AG08396 (cell line): ENCODE data around the gene TFAP2A.

Source experiments
- DNase-seq: peaks from one replicate; pipeline ENCODE4 v3.0.0; 2012; ENCODE audit warnings: low spot score, mixed read lengths

TFAP2A gene

GRCh38 chr6:10382728-10383330, 32.0 kb downstream of the TFAP2A start:
- no peak for DNase-seq

- no peak for DNase-seq
Observed at GRCh38 chr6:10382322-10382721, 32.6 kb downstream of the TFAP2A start.

- DNase-seq = no peak
Observed at GRCh38 chr6:10381830-10382208, 33.1 kb downstream of the TFAP2A start.

- no peak for DNase-seq
Observed at GRCh38 chr6:10381133-10381829, 33.6 kb downstream of the TFAP2A start.

- no peak for DNase-seq
Observed at GRCh38 chr6:10375391-10375969, 39.4 kb downstream of the TFAP2A start.

- no peak for DNase-seq
Observed at GRCh38 chr6:10373642-10374359, 41.1 kb downstream of the TFAP2A start.

DNA sequence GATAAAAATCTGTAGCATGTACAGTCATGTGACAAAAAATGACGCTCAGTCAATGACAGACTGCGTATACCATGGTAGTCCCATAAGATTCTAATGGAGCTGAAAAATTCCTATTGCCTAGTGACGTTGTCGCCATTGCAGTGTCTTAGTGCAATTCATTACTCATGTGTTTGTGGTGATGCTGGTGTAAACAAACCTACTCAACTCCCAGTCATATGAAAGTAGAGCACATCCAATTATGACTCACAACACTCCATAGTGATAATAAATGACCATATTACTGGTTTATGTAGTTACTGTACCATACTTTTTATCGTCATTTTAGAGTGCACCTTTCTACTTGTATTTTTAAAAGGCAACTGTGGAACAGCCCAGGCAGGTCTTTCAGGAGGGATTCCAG, 45.0 kb downstream of the TFAP2A start:
- DNase-seq = no peak

GRCh38 chr6:10368861-10369260, 46.0 kb downstream of the TFAP2A start:
- DNase-seq = no peak

- no peak for DNase-seq
Observed at GRCh38 chr6:10363911-10364310, 51.0 kb downstream of the TFAP2A start.

- DNase-seq = no peak
Observed at GRCh38 chr6:10362300-10362699, 52.6 kb downstream of the TFAP2A start.

- no peak for DNase-seq
Observed at GRCh38 chr6:10361428-10361827, 53.4 kb downstream of the TFAP2A start.

DNA sequence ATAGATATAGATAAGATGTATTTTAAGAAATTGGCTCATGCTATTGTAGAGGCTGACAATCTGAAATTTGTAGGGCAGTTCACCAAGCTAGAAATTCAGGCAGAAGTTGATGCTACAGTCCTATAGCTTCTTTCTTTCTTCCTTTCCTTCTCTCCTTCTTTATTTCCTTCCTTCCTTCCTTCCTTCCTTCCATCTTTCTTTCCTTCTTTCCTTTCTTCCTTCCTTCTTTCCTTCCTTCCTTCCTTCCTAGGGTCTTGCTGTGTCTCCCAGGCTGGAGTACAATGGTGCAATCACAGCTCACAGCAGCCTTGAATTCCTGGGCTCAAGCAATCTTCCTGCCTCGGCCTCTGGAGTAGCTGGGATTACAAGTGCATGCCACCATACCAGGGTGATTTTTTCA, 55.3 kb downstream of the TFAP2A start:
- no peak for DNase-seq

DNA sequence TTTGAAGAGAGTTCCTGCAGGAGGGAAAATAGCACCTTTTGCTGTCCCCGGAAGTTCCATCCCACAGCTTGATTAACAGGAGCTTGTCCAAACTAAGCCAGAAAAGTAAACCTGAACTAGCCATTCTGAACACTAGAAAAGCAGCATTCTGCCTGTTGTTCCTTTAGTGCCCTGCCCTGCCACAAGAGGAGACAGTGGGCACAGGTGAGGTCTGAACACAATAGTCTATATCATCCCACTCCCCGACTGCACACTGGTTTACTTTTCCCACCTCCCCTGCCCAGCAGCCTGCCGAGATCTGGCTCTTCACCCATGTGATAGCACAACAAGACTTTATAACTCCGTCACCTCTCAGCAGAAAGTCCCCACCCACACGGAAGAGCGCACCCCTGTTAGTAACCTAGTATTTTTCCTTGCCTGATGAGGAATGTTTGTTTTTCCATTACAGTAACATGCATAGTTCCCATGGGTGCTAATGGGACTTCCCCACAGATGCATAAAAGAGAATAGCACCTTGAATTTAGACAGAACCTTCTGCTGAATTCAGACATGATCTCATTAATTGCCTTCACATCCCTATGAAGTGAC, 59.7 kb downstream of the TFAP2A start:
- DNase-seq = no peak

GRCh38 chr6:10351791-10352190, 63.1 kb downstream of the TFAP2A start:
- no peak for DNase-seq

DNA sequence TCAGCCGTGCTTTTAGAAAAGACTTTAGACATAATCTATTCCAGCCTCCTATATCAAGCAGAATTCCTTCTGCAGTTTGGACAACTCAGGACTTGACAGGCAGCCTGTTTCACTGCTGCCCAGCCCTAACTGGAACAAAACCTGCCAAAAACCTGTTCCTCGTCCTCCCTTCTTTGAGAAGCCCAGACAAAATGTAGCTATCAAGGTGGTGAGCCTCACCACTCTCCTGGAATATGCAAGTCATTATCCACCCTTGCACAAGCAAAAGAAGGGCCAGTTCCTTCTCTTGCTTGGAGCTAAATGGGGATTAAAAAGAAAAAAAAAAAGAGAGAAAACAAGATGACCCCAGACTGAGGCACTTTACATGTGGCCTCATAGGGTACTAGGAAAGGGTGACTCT, 64.2 kb downstream of the TFAP2A start:
- no peak for DNase-seq

GRCh38 chr6:10347561-10348327, 67.1 kb downstream of the TFAP2A start:
- no peak for DNase-seq
